RWPE2 (cell line): ENCODE results near the gene SLC12A7.

Experiments used
- ATAC-seq: fragments of 200-7000 bp; cut with Tn5 transposase; 3 replicates; pipeline ENCODE4 v1.9.1; 2021; ENCODE audit warnings: low read depth
- DNase-seq: peaks from one replicate; pipeline ENCODE4 v3.0.0-alpha.2; 2020; ENCODE audit warnings: low spot score
- H3K27ac ChIP-seq: fragments of 450-650 bp; 2 replicates; pipeline ENCODE4 v1.5.1; 2017; ENCODE audit warnings: mild to moderate bottlenecking; ENCODE audit not compliant: poor library complexity, severe bottlenecking
- H3K27me3 ChIP-seq: fragments of 250-450 bp; sonication (Bioruptor Pico); 2 replicates; pipeline ENCODE4 v1.5.1; 2021; ENCODE audit warnings: mild to moderate bottlenecking, moderate library complexity; ENCODE audit not compliant: insufficient read depth, poor library complexity, severe bottlenecking
- H3K36me3 ChIP-seq: fragments of 250-450 bp; sonication (Bioruptor Pico); 2 replicates; pipeline ENCODE4 v1.5.1; 2020; ENCODE audit warnings: low read depth, mild to moderate bottlenecking, moderate library complexity
- H3K4me1 ChIP-seq: fragments of 250-450 bp; sonication (Bioruptor Pico); 2 replicates; pipeline ENCODE4 v1.5.1; 2021; ENCODE audit warnings: mild to moderate bottlenecking, moderate library complexity; ENCODE audit not compliant: insufficient read depth, poor library complexity, severe bottlenecking
- H3K4me3 ChIP-seq: fragments of 250-450 bp; sonication (Bioruptor Pico); 2 replicates; pipeline ENCODE4 v1.5.1; 2021; ENCODE audit warnings: mild to moderate bottlenecking, moderate library complexity; ENCODE audit not compliant: severe bottlenecking
- H3K9me3 ChIP-seq: fragments of 250-450 bp; sonication (Bioruptor Pico); 2 replicates; pipeline ENCODE4 v1.5.1; 2021; ENCODE audit warnings: mild to moderate bottlenecking, moderate library complexity; ENCODE audit not compliant: severe bottlenecking
- TF ChIP-seq, protein P1 (sequence below): fragments of 450-650 bp; IDR thresholded peaks from one replicate; pipeline ENCODE4 v1.5.1; 2017; ENCODE audit warnings: mild to moderate bottlenecking, moderate library complexity; ENCODE audit not compliant: poor library complexity, severe bottlenecking

The SLC12A7 gene

GRCh38 chr5:1104327-1105006, 7.4 kb downstream of the SLC12A7 start:
- Histone ChIP-seq H3K27ac (no peak overlapping the region), H3K36me3 (no peaks in the 10 kb centered on the region), H3K4me1 (no peaks in the 10 kb centered on the region), H3K27me3 (no peaks in the 10 kb centered on the region), H3K4me3 (no peak overlapping the region), H3K9me3 (no peaks in the 10 kb centered on the region)
- no peak for ATAC-seq
- TF ChIP-seq, protein P1, sequence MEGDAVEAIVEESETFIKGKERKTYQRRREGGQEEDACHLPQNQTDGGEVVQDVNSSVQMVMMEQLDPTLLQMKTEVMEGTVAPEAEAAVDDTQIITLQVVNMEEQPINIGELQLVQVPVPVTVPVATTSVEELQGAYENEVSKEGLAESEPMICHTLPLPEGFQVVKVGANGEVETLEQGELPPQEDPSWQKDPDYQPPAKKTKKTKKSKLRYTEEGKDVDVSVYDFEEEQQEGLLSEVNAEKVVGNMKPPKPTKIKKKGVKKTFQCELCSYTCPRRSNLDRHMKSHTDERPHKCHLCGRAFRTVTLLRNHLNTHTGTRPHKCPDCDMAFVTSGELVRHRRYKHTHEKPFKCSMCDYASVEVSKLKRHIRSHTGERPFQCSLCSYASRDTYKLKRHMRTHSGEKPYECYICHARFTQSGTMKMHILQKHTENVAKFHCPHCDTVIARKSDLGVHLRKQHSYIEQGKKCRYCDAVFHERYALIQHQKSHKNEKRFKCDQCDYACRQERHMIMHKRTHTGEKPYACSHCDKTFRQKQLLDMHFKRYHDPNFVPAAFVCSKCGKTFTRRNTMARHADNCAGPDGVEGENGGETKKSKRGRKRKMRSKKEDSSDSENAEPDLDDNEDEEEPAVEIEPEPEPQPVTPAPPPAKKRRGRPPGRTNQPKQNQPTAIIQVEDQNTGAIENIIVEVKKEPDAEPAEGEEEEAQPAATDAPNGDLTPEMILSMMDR, result no peak
- DNase-seq, result no peak

GRCh38 chr5:1103505-1104326, 8.1 kb downstream of the SLC12A7 start:
- H3K27ac ChIP-seq, result no peak overlapping the region
- no peaks in the 10 kb centered on the region for H3K4me1 ChIP-seq
- no peaks in the 10 kb centered on the region for H3K36me3 ChIP-seq
- TF ChIP-seq, protein P1, result no peak
- no peaks in the 10 kb centered on the region for H3K9me3 ChIP-seq
- DNase-seq, result no peak
- no peak for ATAC-seq
- no peak overlapping the region for H3K4me3 ChIP-seq
- H3K27me3 ChIP-seq, result no peaks in the 10 kb centered on the region

DNA sequence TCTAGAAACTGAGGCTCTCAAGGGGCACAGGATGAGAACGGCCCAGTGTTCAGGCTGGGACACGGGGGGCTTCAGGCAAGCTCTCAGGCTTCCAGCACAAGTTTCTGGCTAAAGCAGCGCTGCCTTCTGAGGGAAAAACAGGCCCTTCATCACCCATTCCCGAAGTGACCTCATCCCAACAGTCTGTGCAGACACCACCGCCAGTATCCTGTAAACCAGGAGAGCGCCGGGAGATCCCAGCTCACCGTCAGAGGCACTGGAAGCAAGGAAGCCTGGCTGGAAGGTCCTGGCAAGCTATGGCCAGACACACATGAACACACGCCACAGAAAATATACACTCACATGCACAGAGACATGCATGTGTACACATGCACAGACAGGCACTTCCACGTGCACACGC, 8.8 kb downstream of the SLC12A7 start:
- Histone ChIP-seq H3K36me3 (no peaks in the 10 kb centered on the region), H3K4me1 (no peaks in the 10 kb centered on the region), H3K9me3 (no peaks in the 10 kb centered on the region), H3K4me3 (no peak overlapping the region), H3K27ac (no peak overlapping the region), H3K27me3 (no peaks in the 10 kb centered on the region)
- TF ChIP-seq, protein P1, result no peak
- DNase-seq (no peak), ATAC-seq (no peak)

- Histone ChIP-seq H3K36me3 (no peaks in the 10 kb centered on the region), H3K4me1 (no peaks in the 10 kb centered on the region)
Measured at GRCh38 chr5:1101961-1102713, 9.7 kb downstream of the SLC12A7 start.

More at GRCh38 chr5:1101961-1102713, 9.7 kb downstream of the SLC12A7 start:
- TF ChIP-seq, protein P1, result no peak
- DNase-seq (no peak), ATAC-seq (no peak)
- Histone ChIP-seq H3K4me3 (no peak overlapping the region), H3K9me3 (no peaks in the 10 kb centered on the region), H3K27me3 (no peaks in the 10 kb centered on the region), H3K27ac (no peak overlapping the region)
